CD4-positive, alpha-beta T cell treated with Interleukin-21 for 1 hour (primary cell): ENCODE results near the gene NTM.
"Not testable (repeated sequence)": the region's sequence is repeated elsewhere in the genome, so short reads cannot be mapped to it uniquely, and the experiment has no call there.

Experiments used
- DNase-seq: peaks from one replicate; pipeline ENCODE4 v3.0.0-alpha.2; 2020

The NTM gene

DNA sequence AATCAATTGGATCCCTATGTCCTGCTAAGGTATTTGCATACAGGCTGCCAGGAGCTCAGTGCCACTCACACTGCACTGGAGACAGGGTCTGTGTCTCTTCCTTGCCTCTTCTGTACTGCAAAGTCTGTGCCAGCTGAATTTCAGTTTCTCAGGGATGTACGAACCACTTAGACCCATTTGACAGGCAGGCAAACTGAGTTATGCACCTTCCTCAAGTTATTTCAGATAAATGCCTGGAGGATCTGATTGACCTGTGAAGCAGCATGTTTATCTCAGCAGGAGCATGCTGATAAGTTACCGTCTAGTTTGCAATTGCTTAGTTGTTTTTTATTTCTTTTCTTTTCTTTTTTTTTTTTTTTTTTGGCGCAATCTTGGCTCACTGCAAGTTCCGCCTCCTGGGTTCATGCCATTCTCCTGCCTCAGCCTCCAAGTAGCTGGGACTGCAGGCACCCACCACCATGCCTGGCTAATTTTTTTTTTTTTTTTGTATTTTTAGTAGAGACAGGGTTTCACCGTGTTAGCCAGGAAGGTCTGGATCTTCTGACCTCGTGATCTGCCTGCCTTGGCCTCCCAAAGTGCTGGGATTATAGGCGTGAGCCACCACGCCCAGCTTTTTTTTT lies 54.0 kb downstream of the NTM start:
- not testable (repeated sequence) for DNase-seq

DNA sequence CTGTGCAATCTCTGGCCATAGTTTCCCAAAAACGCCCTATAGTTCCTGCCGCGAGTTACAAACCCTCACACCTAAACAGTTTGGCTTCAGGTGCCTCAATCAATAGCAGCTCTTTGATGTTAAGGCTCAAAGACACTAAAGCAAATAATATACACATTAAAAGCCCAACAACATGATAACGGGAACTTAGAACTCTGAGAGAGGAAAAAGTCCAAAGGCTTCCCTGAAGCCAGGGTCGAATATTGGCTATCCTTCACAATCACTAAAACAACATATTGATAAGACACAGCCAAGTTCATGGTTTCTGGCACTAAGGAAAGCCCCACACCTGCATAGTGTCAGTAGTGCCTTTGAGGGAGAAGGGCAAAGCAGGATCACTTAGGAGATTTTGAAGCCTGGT lies 54.9 kb downstream of the NTM start:
- no peak for DNase-seq

DNA sequence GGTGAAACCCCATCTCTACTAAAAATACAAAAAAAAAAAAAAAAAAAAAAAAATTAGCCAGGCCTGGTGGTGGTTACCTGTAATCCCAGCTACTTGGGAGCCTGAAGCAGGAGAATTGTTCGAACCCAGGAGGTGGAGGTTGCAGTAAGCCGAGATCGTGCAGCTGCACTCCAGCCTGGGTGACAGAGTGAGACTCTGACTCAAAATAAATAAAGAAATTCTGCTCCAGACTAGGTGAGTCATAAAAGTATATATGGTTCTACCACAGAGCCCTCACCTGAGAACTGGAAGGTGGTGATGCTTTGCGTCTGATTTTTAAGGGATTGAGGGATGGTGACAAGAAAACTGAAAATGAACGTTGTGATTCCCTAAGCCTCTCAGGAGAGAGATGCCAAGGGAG lies 58.4 kb downstream of the NTM start:
- no peak for DNase-seq

DNA sequence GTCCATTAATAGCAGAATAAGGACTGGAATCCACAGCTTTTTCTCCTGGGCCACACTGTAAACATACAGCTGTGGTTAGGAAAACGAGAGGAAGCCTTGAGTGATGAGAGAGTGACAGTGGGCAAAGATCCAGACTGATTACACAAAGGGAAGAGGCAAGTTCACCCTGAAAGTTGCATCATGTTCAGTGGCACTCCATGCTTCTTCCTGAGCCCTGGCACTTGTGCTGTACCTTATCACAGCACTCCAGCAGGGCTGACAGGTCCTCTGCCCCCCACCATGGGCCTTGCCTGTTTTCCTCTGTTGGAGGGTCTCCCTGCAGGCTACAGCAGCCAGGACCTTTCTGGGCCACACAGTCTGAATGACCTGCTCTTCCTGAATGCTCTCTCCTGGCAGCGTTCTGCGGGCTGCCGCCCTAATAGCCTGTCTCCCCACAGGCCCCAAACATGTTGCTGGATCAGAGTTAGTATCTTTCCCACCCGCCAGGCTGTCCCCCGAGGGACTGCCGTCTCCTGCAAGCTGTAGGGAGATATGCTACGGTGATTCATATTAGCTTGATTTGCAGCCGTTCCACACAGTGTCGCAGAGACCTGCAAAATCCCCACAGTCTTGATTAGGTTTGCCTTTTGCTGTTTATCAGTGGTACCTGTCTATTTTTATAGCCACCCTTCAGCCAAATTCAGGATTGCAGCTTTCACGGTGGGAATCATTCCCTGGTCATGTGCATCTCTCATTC lies 60.2 kb downstream of the NTM start:
- DNase-seq = no peak

DNA sequence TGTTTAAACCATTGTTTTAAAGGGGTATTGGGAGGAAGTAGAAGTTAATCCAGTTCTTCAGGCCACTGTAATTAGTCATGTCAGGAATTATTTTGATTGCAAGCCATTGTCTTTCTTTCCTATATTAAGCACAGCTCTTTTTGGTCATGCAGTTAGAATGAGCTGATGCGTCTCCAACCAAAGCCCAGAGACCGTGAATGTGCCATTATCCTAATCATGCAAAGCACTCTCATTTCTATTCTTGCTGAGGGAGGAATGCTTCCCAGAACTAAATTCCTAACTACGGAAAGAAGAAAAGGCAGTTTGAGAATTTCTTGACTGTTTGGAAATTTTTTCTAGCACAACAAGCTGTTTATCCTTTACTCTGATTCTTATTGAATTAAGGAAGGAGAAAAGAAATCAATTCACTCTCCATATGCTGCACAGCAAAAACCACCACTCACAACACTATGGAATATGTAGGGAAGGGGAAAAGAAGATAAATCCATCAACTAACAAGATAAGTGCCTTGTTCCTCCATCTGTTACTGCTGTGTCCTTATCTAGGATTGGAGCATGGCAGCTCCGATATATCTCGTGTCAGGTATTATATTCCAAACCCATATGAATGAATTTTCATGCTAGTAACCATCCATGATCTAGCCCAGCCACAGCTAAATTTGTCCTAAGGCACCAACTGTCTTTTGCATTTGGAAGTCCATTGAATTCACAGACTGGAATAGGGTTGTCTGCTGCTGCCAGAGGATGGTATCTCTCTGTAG lies 70.8 kb downstream of the NTM start:
- no peak for DNase-seq

DNA sequence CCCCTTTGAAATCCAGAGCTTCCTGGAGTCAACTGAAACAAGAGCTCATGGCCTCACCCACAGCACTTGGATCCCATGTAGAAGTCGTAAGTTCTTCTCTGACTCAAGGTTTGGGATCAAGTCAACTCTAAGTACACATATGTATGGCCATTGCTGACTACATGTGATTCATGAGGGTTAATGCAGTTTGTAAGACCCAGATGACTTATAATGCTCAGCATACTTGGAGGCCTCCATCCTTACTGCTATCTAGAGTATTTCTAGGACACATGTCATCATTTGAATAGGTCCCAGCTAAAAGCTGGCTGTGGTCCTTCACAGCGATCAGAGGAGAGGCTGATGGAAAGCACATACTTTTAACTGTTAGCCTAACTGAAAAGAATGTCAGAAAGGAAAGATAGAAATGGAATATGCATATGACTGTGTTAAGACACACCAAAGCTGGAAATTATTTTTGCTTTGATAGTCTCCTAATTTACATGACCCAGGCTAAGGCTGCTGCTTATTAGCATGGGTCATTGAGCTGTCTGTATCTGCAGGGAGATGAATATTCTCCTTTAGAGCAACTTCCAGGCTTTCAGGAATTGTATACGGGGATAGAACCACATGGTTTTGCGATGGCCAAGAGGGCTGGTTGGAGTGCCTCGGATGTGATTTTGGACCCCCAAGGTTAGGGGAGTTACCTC lies 76.3 kb downstream of the NTM start:
- no peak for DNase-seq

DNA sequence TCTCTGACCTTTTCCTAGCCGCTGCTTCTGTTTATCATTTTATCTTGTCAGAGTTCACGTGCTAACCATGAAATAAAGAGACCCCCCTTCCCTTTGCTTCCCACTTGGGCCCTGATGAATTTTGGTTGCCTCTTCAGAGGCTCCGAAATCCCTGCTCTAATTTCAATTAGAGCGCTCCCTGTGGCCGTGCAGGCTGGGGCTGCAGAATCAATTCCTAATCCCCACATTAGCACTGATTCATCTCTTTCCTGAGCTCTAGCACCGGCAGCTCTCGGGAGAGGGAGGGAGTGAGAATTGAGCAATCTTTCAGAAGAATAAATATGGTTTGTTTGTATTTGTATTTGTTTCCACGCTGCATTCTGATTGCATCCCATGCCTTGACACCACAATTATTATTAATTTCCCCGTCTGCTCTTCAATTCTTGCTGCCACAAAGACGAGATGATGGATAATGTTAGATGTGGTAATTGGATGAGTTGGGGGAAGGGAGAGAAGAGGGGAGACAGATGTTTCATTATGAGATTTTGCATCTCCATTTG lies 76.9 kb downstream of the NTM start:
- no peak for DNase-seq

DNA sequence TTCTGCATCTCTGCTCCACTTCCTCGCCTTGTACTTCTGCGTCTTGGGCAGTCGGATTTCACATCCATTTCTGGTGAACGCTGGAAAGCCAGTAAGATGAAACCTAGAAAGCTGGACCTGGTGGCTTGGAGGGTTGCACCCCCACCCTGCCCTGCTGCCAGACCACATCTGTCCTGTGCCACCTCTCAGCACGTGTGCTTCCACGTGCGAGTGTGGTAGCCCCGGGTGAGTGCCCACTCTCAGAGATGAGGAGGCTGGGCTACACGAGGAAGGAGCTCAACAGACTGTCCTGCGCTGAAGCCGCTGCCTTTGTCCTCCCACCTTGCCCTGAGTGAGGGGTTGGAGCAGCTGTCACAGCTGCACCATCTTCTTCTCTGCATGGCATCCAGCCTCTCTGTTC lies 77.5 kb downstream of the NTM start:
- DNase-seq = no peak

DNA sequence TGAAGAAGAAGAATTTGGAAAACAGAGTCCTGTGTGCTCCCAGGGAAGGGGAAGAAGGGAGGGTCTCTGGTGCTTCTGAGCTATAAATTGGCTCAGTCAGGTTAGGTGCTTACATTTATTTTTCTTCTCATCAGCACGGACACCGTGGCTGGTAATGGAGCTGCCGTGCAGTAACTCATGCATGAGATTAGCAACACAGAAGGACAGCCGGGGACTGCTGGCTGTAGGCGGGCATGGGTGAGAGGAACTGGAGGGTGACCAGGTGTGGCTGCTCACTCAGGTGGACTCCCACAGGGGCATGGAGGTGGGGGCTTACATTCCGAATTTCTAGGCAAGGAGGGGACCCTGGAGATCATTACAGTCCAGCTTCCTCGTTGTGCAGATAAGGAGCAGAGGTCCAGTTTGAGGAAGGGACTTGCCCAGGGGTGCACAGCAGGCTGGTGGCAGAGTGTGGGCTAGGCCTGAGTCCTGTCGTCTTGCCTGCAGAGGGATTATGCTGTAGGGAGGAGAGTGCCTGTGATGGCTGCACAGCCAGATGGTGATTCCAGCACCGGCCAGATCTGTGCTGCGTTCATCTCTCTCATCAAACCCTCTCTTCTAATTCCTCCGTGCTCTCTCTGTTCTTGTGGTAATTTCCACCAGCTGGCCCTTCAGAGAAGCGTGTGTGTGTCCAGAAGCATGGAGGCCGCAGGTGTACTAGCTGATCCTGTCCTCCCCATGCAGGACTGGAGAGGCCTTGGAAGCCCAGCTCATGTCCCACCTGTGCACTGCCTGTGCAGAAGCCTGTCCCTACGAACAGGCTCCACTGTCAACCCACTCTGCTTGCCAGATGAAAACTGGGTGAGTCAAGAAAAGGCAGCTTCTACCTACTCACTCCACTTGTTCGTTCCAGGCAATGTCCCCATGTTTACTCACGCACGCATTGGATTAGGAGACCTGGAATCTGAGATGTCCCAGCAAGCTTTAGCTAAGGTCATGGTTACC lies 78.9 kb downstream of the NTM start:
- DNase-seq = no peak

DNA sequence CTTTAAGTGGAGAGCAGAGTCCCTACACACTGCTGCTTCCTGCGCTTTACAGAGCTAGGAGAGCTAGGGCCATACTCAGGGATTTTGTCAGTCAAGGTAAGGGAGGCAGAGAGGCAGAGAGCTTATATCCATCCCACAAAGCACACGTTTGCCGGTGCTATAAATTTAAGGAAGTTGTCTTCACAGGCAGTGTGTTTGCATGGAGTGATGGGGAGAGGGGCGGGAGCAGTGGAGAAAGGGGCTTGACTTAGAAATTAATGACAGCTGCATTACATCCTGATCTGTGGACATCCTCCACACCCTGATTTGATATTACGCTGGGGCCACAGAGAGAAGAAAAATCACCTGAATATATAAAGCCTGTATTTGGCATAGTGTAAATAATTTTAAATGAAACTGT lies 84.1 kb downstream of the NTM start:
- no peak for DNase-seq

DNA sequence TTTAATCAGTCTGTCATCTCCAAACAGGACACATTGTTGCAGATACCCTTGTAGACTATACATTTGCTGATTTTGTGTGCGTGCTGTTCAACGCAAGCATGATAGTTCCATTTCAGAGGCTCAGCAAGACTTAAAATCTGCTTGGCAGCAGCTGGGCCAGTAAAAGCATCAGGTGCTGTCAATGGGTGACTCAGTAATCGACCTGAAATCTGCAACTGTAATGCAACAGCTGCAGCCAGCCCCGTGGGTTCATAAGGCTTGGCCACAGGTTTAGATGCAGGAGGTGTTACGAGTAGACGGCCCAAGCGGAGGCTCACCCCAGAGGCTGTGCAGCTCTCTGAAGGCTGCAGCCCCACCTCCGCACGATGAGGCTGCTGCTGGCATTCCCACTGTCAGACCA lies 84.6 kb downstream of the NTM start:
- no peak for DNase-seq

DNA sequence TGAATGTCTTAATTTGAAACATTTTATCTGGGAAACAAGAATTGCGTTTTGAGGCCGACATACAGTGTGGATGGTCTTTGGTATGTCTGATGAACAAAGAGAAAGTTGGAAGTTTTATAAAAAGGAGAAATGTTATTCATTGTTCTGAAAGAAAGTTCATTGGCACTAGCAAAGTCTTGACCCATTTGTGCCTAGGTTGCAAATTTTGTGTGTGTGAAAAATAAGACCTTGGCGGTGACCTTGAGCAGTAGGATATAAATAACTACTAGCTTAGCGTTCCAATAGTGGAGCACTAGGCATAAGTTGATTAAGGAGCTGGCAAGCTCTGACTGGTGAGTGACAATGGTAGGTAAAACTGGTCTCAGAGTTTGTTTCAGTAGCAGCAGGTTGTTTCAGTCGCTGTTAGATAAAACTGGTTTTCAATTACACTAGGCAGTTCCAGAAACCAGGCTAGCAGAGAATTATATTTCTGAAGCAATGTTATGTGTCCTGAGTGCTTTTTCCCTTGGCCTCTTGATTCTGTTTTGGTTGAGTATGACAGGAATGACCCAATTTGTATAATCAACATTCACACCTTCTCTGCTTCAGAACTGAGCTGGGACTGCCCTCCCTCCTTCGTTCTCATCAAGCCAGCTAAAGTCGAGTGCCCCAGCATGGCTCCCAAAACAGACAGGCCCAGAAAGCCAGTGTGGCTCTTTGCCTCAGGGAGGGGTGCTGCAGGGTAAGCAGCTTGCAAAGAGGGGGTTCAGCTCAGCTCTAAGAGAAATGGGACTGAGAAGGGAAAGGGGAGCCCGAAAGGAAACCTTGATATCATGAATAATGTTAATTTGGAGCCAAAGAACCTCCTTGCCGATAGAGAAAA lies 85.7 kb downstream of the NTM start:
- DNase-seq = no peak

DNA sequence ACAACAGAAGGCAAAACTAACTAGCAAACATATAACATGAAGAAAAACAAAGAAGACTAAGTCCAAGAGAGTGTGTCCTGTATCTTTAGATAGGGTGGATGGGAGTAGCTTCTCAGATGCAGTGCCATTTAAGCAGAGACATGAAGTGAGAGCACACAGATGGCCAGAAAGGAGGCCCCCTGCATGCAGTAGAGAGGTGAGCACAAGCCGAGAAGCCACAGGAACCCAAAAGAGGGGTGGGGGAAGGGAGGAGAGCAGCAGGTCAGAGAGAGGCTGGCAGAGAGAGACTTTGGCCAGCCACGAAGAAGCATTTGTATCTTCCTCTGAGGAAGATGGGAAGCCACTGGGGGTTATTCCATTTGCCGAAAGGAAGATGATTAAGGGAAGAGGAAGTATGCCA lies 86.7 kb downstream of the NTM start:
- DNase-seq = no peak

DNA sequence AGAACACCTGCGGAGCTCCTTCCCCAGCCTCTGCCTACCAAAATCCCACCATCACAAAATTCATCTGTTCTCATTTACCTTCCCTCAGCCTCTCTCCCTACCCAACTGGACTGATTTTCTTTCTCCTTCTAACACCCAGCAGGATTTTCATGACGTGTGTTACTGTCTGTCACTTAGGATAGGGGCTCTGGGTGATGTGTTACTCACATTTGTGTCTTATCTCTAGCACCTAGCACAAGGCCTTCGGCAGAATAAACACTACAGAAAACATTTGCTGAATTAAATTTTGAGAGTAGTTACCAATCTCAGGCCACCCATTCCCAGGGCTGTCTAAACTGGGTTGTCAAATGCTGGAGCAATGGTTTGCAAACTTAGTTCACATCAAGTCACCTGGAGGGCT lies 88.0 kb downstream of the NTM start:
- no peak for DNase-seq

DNA sequence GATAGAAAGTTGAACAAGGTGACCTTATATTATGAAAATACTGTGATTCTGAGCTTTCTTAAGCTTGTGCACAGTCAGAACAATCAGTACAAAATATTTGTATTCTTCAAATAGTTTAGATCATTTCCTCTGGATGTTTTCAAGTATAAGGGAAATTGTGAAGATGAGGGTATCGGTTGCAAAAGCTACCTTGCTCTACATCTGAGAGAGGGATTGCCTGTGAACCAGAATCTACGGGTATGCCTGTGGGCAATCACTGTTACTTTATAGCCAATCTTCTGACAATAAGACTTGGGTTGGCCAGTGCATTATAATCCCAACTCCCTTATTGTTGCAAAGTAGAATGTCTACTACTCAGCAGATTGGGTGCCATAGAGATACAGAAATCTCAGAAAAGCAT lies 90.5 kb downstream of the NTM start:
- DNase-seq = no peak

DNA sequence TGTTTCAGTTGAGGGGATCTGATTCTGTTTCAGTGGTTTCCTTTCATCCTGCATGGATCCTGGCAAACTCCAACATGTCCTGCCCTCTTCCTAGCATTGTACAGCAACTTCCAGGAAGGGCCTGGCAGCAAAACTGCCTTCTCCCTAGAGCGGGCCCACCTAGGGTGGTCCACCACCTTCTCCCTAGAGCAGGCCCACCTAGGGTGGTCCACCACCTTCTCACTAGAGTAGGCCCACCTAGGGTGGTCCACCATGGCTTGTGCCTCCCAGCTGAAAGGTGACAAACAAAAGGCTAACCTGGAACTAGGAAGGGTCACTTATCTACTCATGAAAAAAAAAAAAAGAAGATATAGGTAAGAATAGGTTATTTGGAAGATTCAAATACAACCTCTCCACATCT lies 92.2 kb downstream of the NTM start:
- no peak for DNase-seq

DNA sequence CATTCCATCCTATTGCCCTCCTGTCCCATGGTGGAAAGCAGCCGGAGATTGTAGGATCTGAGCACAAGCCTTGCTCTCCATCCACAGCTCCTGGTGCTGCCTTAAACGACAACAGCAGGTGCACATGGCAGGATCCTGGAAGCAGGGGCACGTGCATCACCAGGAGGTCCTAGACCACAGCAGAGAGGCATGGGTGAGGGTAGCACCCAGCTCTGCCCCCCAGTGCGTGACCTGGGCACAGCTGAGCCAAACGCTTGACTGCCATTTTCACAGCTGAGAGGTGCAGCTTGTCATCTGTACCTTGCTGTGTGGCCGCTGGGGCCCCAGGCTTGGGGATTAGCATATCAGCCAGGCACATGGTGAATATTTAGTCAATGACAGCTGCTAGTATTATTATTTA lies 92.7 kb downstream of the NTM start:
- DNase-seq = no peak

DNA sequence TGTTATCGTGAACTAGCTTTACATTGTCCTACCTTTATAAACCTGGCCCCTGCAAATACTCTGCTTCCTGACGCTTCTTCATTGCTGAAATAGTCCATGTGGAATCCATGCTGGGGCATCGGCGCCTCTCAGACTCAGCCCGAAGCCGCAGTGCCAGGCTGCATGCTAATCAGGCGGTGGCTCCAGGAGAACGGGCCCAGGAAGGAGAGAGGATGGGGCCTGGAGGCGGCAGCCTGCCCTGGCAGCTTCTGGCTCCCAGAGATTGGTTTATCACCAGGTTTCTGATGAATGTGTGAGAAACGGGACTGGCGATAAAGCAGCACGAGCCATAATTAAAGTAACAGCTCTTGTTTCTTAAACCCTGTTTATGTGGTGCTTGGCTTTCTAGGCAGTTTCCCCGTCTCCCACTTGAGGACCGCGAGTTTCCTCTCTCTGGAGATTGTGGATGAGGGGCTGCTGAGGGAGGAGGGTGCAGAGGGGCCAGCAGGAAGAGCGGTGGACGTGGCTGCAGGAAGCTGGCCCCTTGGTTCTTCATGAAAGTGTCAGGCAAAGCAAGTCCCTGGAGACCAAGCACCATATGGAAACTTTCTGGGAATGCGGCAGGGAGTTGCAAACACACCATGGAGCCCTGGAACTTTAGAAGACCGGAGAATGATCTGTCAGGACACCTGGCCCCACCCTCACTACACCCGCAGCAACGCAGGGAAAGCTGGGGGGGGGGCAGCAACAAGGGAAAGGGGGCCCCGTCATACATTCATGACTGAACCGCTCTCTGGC lies 93.4 kb downstream of the NTM start:
- no peak for DNase-seq

DNA sequence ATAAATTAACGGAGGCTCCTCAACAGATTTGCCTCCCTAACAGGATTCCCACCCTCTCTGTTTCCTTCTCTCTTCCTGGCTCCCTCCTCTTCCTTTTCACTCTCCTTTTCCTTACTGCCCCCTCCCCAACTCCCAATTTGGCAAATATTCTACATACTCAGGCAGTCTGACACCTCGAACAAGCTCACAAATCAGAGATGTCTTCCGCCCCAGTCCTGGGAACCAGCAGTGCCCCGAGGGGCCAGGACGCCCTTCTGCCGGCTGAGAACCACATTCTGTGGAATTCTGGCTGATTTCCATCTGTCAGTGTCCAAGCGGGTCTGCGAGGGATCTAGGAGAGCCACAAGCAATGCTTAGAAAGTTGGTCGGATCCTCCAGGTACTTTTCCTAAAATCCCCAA lies 94.0 kb downstream of the NTM start:
- no peak for DNase-seq

DNA sequence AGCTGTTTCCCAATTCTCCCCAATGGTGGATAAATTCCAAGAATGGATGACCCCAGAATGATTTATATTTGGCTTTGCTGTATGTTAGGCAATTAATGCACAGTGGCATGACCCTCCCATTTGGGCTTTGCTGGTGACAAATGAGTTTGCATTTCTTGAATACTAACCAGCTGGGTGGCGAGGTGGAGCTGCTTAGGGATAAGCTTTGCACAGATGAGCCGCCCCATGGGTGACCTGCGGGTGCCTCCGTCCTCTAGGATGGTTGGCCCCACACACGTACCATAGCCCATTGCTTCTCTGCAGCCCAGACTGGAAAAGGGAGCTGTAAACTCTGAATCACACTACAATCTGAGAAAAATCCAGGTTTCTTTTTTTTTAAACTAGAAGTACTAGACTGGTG lies 94.6 kb downstream of the NTM start:
- no peak for DNase-seq
